LNCAP (cell line): ENCODE data around the gene TMEM131L.

Source experiments
- CTCF ChIP-seq: fragments of 450-650 bp; IDR thresholded peaks from 2 replicates; pipeline ENCODE4 v1.5.1; 2017; ENCODE audit warnings: mild to moderate bottlenecking

Gene TMEM131L

DNA sequence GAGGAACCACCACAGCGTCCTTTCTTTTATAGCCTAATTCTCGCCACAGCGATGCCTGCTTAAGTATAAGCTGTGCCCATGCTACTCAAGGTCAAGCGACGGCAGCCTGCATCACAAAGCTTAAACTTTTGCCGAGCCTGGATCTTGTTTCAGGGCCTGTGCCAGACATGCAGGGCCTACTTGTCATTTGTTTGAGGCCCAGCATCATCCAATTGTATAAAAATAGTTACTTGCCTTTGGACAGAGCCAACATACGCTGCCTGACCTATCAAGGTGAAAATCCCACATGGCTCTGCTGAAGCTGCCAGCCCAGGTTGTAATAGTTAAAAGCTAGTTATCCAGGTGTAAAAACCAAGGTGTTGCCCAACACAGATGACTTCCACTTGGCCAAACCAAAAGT, 107.1 kb downstream of the TMEM131L start:
- TF ChIP-seq CTCF: no peak

GRCh38 chr4:153573881-153574802, 108.0 kb downstream of the TMEM131L start:
- TF ChIP-seq CTCF: peak; percentile 68

DNA sequence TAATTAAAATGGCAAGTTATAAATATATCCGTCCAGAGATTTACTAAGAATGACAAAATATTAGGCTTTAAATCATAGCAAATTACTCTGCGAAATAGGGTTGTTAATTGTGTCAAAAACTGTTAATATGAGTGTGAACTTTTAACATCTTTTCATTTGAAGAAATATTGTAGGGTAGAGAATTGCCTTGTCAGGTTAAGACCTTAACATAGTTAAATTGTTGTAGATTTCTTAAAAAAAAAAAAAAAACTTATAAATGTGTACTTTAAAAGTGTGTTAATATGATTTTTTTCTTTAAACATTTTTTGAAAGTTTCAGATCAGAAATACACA, 110.2 kb downstream of the TMEM131L start:
- TF ChIP-seq CTCF: no peak; the same call in 1 of the 2 replicates

DNA sequence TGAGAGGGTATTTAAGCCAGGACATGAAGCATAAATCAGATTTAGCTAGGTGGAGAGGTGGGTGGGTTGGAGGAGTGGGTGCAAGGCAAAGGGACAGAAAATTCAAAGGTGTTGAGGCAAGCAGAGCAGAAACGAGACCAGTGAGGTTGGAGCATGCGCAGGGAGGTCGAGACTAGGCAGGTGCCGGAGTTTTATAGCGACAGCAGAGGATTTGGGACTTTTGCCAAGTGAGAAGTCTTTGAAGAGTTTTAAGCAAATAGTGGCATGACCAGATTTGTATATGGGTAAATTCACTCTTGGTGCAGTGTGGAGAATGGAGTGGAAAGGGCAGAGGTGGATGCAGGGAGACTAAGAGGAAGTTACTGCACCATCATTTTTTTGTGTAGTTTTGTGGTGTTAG, 110.9 kb downstream of the TMEM131L start:
- TF ChIP-seq CTCF: no peak

GRCh38 chr4:153579410-153579809, 113.2 kb downstream of the TMEM131L start:
- TF ChIP-seq CTCF: no peak

GRCh38 chr4:153579872-153580271, 113.7 kb downstream of the TMEM131L start:
- no peak for TF ChIP-seq CTCF

DNA sequence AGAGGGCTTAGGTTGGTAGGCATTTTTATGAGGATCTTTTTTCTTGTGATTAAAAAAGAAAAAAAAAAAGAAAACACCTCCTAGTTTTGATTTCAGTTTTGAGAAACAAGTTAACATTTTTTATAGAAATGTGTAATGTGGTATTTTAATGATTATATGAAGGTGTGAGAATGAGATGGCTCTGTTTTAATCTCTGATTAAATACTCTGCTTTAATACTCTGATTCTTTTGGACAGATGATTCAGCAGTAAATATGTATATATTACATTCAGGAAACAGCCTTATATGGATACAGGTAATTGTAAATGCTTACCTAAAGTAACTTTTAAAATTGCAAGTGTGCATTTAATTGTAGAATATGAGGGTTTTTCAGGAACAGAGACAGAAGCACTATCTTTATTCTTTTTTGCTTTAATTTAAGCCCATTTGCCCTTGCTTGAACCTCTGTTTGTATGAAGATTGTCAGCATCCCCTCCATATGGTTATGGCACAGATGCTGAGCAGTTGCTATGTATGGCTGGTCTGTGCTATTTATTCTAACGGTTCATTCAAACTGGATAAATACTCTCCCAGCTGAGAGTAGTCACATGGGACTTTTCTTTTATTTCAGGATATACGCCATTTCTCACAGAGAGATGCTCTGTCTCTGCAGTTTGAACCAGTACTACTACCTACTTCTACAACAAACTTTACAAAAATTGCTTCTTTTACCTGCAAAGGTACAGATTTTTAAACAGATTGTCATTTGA, 117.0 kb downstream of the TMEM131L start:
- no peak for TF ChIP-seq CTCF
